Activated naive CD4-positive, alpha-beta T cell treated with anti-CD3 and anti-CD28 coated beads for 36 hours (primary cell): ENCODE results near the gene HBE1. TPM values are rescaled to one million over a fixed set of nuclear protein-coding genes. Genes with fewer than 3 reads are reported as not detected.

Experiments
- CTCF ChIA-PET: fragments of 350-600 bp; sonication (Branson Sonifier 250); formaldehyde crosslinking; loops from one replicate; lab custom pipeline; 2021; ENCODE audit warnings: antibody characterized with exemption; lab: Charles Lee
- DNase-seq: peaks from one replicate; pipeline ENCODE4 v3.0.0-alpha.2; 2020
- H3K27ac Mint-ChIP-seq: one replicate; pipeline ENCODE4 v1.8.0; 2021; ENCODE audit warnings: mild to moderate bottlenecking, mixed read lengths
- H3K27me3 Mint-ChIP-seq: one replicate; pipeline ENCODE4 v1.8.0; 2021; ENCODE audit warnings: low read depth, mixed read lengths
- H3K36me3 Mint-ChIP-seq: one replicate; pipeline ENCODE4 v1.8.0; 2021; ENCODE audit warnings: low read depth, mixed read lengths
- H3K4me1 Mint-ChIP-seq: one replicate; pipeline ENCODE4 v1.8.0; 2021; ENCODE audit warnings: low read depth, mixed read lengths
- H3K4me3 Mint-ChIP-seq: one replicate; pipeline ENCODE4 v1.8.0; 2021; ENCODE audit warnings: mild to moderate bottlenecking, moderate library complexity, mixed read lengths
- H3K9me3 Mint-ChIP-seq: one replicate; pipeline ENCODE4 v1.8.0; 2021; ENCODE audit warnings: mixed read lengths
- intact Hi-C: fragments of 100-400 bp; cut with micrococcal nuclease; formaldehyde crosslinking; loops from one replicate; pipeline ENCODE4 v1.15.1; 2023
- total RNA-seq, 2 experiments: library from RNA; stranded (reverse); gene quantifications; one replicate each; pipeline ENCODE4 v1.2.3, GENCODE V29; 2021

HBE1 gene
- total RNA-seq, 2 experiments from 2014 or later: not detected

DNA sequence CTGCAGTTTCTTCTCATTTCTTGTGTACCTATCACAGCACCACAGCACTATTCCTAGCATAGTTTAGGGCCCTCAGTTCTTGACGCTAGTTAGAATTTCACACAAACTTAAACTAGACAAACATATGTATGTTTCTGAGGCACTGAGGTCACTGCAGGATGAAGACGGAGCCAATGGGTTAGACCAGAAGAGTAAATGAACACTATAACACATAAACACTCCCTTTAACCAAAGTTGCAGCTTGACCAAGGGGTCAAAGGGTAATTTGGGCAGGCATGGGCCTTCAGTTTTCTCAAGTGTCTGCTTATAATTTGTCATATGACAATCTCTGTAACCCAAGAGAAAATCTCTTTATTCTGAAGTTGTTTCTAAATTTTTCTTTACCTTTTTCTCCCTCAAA, 12.9 kb upstream of the HBE1 start:
- CTCF ChIA-PET: interaction anchor here (0.6 kb wide), 2 partner anchors 403 to 1095 kb away, joined by 3 to 4 read pairs; no protein-coding TSS in a partner anchor
- intact Hi-C loops: no loop called here
- no peaks in the 10 kb centered on the region for H3K36me3 Mint-ChIP-seq
- no peaks in the 10 kb centered on the region for H3K27me3 Mint-ChIP-seq
- no peak overlapping the region for H3K27ac Mint-ChIP-seq
- H3K4me3 Mint-ChIP-seq: no peak overlapping the region
- DNase-seq: no peak
- H3K9me3 Mint-ChIP-seq: no peaks in the 10 kb centered on the region
- H3K4me1 Mint-ChIP-seq: no peaks in the 10 kb centered on the region

DNA sequence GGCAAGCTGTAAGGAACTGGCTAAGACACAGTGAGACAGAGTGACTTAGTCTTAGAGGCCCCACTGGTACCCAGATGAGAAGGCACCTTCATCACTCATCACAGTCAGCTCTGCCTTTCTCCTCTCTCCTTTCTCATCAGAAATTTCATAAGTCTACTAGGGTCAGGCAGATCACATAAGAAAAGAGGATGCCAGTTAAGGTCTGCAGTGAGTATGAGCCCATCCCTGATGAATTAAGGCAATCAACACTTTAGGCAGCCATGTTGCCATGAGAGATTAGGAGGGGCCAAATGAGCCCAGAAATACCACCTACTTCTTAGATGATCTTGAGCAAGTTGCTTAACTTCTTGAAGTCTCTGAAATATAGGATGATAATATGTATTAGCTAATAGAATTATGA, 11.9 kb upstream of the HBE1 start:
- intact Hi-C loops: no loop called here

DNA sequence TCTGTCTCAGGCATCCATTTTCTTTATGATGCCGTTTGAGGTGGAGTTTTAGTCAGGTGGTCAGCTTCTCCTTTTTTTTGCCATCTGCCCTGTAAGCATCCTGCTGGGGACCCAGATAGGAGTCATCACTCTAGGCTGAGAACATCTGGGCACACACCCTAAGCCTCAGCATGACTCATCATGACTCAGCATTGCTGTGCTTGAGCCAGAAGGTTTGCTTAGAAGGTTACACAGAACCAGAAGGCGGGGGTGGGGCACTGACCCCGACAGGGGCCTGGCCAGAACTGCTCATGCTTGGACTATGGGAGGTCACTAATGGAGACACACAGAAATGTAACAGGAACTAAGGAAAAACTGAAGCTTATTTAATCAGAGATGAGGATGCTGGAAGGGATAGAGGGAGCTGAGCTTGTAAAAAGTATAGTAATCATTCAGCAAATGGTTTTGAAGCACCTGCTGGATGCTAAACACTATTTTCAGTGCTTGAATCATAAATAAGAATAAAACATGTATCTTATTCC, 10.9 kb upstream of the HBE1 start:
- CTCF ChIA-PET: no interaction called here
- no peaks in the 10 kb centered on the region for H3K27me3 Mint-ChIP-seq
- H3K9me3 Mint-ChIP-seq: no peaks in the 10 kb centered on the region
- no peaks in the 10 kb centered on the region for H3K4me1 Mint-ChIP-seq
- intact Hi-C loops: no loop called here
- no peak overlapping the region for H3K4me3 Mint-ChIP-seq
- H3K27ac Mint-ChIP-seq: no peak overlapping the region
- H3K36me3 Mint-ChIP-seq: no peaks in the 10 kb centered on the region
- DNase-seq: peak; percentile 46

More for the DNA sequence above, 11.9 kb upstream of the HBE1 start:
- Mint-ChIP-seq H3K4me3 (no peak overlapping the region), H3K36me3 (no peaks in the 10 kb centered on the region), H3K4me1 (no peaks in the 10 kb centered on the region), H3K27ac (no peak overlapping the region), H3K27me3 (no peaks in the 10 kb centered on the region), H3K9me3 (no peaks in the 10 kb centered on the region)
- CTCF ChIA-PET: no interaction called here
- no peak for DNase-seq

DNA sequence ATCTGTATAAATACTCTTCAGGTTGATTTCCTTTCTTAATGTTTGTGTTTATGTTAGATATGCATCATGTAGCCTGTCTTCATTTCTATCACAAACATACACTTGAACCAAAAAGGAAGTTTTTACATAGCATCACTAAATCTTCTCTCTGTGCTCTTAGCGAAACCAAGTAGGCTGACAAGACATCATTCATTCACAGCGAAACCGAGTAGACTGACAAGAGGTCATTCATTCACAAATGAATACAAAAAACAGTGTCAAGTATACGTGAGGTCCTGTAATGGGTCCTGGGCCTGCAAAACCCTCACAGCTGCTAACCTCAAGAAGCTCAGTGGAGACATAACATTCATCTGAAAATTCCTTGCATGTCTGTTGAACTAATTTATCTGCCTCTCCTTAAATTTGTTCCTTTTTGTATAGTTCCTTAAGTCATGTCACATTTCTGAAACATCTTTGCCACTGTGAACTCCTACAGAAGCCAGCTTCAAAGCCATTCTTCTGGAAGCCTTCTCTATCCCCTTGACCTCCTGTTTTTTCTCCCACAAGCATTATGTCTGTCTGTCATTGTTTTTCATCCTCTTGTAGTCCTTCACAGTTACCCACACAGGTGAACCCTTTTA, 9.8 kb upstream of the HBE1 start:
- CTCF ChIA-PET: interaction anchor here (0.5 kb wide), 1 partner anchor 772 kb away, joined by 5 read pairs; no protein-coding TSS in a partner anchor

DNA sequence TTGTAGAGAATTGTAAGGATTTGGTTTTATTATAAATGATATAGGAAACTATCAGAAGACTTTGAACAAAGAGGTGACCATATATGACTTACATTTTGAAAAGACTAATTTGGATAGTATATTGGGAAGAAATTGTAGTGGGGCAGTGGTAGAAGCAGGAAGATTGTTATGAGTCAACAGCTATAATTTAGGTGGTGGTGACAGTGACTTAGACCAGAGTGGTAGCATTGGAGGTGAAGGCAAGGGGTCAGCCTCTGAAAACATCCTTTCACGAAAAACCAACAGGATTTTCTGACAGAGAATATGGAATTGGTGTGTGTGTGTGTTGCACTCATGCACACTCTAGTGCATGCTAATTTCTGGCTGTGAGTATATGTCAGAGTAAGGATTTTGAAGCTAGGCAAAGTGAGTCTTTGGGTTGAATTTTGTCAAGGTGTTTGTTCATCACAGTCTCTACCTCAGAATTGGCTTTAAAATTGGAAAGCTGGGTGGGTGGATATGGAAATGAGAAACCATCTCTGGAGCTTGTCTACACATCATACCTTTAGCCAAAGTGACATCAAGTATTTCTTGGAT, 8.2 kb upstream of the HBE1 start:
- Mint-ChIP-seq H3K27ac (no peak overlapping the region), H3K36me3 (no peaks in the 10 kb centered on the region), H3K27me3 (no peaks in the 10 kb centered on the region), H3K9me3 (no peaks in the 10 kb centered on the region), H3K4me1 (no peaks in the 10 kb centered on the region), H3K4me3 (no peak overlapping the region)
- CTCF ChIA-PET: no interaction called here
- no peak for DNase-seq
- intact Hi-C loops: no loop called here

More for the DNA sequence above, 9.8 kb upstream of the HBE1 start:
- H3K4me3 Mint-ChIP-seq: no peak overlapping the region
- H3K4me1 Mint-ChIP-seq: no peaks in the 10 kb centered on the region
- no peaks in the 10 kb centered on the region for H3K36me3 Mint-ChIP-seq
- no peaks in the 10 kb centered on the region for H3K9me3 Mint-ChIP-seq
- H3K27me3 Mint-ChIP-seq: no peaks in the 10 kb centered on the region
- no peak overlapping the region for H3K27ac Mint-ChIP-seq
- no peak for DNase-seq
- intact Hi-C loops: no loop called here

DNA sequence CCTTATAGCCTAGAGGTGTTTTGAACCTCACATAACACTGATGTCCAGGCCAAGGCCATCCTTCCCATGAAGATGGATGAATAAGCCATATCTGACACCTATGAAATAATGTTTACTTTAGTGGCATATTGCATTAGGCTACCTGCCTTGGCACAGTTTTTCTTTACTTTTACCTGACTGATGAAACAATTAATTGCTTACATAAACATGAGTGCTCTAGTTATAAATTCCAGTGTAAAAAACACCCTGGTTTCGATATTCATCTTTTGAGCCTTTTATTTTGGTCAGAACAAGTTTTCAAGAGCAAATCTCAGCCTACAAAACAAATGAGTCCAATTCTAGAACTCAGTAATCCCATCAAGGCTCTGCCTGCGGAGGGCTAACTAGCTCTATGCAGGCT, 7.0 kb upstream of the HBE1 start:
- Mint-ChIP-seq H3K9me3 (no peaks in the 10 kb centered on the region), H3K27ac (no peak overlapping the region)
- intact Hi-C loops: no loop called here

DNA sequence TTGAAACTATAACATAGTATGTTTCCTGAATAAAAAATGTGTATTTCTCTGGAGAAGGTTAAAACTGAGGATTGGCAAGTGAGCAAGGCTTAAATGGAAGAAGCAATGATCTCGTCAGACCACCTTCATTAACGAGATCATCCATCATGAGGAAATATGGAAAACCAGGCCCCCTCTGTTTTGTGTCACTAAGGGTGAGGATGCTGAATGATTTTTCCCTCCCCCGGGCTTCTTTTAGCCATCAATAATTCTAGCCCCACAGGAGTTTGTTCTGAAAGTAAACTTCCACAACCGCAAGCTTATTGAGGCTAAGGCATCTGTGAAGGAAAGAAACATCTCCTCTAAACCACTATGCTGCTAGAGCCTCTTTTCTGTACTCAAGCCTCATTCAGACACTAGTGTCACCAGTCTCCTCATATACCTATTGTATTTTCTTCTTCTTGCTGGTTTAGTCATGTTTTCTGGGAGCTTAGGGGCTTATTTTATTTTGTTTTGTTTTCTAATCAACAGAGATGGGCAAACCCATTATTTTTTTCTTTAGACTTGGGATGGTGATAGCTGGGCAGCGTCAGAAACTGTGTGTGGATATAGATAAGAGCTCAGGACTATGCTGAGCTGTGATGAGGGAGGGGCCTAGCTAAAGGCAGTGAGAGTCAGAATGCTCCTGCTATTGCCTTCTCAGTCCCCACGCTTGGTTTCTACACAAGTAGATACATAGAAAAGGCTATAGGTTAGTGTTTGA, 5.8 kb upstream of the HBE1 start:
- Mint-ChIP-seq H3K4me1 (no peaks in the 10 kb centered on the region), H3K27ac (no peak overlapping the region), H3K9me3 (no peaks in the 10 kb centered on the region), H3K27me3 (peaks cover 2% of the 10 kb centered on the region), H3K4me3 (no peak overlapping the region), H3K36me3 (no peaks in the 10 kb centered on the region)
- no peak for DNase-seq
- intact Hi-C loops: no loop called here
- CTCF ChIA-PET: no interaction called here

More for the DNA sequence above, 7.0 kb upstream of the HBE1 start:
- no peak for DNase-seq
- H3K27me3 Mint-ChIP-seq: no peaks in the 10 kb centered on the region
- H3K4me3 Mint-ChIP-seq: no peak overlapping the region
- H3K36me3 Mint-ChIP-seq: no peaks in the 10 kb centered on the region
- CTCF ChIA-PET: interaction anchor here (1.2 kb wide), 1 partner anchor 106 kb away, joined by 3 read pairs; no protein-coding TSS in a partner anchor
- no peaks in the 10 kb centered on the region for H3K4me1 Mint-ChIP-seq

DNA sequence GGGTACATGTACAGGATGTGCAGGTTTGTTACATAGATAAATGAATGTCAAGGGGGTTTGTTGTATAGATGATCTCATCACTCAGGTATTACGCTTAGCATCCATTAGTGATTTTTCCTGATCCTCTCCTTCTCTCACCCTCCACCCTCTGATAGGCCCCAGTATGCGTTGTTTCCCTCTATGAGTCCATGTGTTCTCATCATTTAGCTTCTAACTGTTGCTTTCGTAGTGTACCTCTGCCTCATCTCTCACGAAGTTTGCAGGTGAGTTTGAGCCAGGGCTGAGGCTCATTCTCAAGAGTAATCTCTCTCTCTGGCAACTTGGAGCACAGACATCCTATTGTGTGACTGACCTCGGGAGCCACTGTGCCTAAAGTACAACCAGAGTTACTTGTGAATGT, 4.7 kb upstream of the HBE1 start:
- H3K9me3 Mint-ChIP-seq: no peaks in the 10 kb centered on the region
- no peaks in the 10 kb centered on the region for H3K36me3 Mint-ChIP-seq
- intact Hi-C loops: no loop called here
- CTCF ChIA-PET: no interaction called here
- H3K27ac Mint-ChIP-seq: no peak overlapping the region
- H3K4me3 Mint-ChIP-seq: no peak overlapping the region
- H3K4me1 Mint-ChIP-seq: no peaks in the 10 kb centered on the region
- H3K27me3 Mint-ChIP-seq: peaks cover 2% of the 10 kb centered on the region
- DNase-seq: no peak

DNA sequence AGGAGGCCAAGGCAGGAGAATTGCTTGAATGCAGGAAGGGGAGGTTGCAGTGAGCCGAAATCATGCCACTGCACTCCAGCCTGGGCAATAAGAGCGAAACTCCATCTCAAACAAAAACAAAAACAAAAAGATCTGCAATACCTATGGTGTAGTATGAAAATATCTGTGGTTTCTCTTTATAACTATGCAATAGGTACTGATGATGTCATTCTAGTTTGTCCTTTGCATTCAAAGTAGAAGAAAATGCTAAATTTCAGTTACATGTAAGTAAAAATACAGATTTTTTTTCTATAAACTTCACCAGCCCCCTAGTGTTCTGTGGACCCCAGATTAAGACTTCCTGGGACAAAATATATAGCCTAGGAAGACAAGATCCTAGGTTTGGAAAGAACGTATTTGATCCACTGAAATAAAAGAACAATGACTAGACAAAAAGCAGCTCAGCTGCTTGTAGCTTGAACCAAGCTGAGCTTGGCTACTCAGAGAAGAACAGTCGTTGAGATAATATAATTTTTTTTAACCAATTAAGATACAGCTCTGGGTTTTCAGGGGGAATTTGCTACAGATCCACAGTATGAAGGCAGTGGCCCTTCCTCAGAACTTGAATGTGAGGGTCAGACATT, 2.8 kb upstream of the HBE1 start:
- H3K36me3 Mint-ChIP-seq: no peaks in the 10 kb centered on the region
- CTCF ChIA-PET: no interaction called here
- DNase-seq: no peak
- peaks cover 2% of the 10 kb centered on the region for H3K27me3 Mint-ChIP-seq
- H3K4me1 Mint-ChIP-seq: no peaks in the 10 kb centered on the region
- H3K4me3 Mint-ChIP-seq: no peak overlapping the region
- no peaks in the 10 kb centered on the region for H3K9me3 Mint-ChIP-seq
- intact Hi-C loops: no loop called here
- H3K27ac Mint-ChIP-seq: no peak overlapping the region

DNA sequence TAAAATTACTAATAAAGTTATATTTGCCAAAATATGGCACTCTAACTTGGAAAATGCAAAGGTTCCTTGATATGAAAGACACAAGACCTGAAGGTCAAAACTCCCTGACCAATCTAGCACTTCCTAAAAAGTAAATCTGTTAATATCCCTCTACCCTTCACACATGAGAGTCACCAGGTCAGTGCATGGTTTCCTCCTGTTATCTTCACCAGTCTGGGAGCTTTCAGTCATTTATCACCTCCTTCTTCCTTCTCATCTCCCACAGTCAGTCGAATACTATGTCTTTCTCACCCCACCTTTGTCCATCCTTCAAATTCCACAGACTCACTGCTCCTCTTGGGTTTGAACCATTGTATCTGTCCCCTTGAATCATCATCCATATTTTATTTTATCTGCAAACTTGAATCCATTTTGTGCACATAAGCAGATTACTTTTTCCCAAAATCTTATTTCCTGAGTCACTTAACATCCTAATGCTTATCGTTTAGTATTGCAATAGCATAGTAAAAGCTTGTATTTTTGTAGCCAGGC, 2.6 kb downstream of the HBE1 start:
- DNase-seq: no peak
- no peak overlapping the region for H3K27ac Mint-ChIP-seq
- H3K9me3 Mint-ChIP-seq: no peaks in the 10 kb centered on the region
- CTCF ChIA-PET: no interaction called here
- peaks cover 2% of the 10 kb centered on the region for H3K27me3 Mint-ChIP-seq
- intact Hi-C loops: no loop called here
- no peaks in the 10 kb centered on the region for H3K4me1 Mint-ChIP-seq
- H3K4me3 Mint-ChIP-seq: no peak overlapping the region
- H3K36me3 Mint-ChIP-seq: no peaks in the 10 kb centered on the region

DNA sequence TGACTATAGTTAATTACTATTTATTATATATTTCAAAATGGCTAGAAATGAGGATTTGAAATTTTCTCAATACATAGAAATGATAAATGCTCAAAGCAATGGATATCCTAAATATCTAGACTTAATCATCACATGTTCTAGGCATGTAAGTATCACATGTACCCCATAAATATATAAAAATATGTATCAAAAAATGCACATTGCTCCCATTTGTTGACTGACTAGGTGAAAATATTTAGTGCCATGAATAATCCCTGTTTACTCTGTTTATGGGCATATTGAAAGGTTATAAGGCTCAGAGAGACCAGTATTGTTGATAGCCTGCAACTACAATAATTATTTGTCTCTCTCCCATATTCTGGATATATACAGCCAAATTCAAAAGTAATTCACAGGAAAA, 3.1 kb downstream of the HBE1 start:
- intact Hi-C loops: no loop called here
- no peak overlapping the region for H3K27ac Mint-ChIP-seq
- H3K4me1 Mint-ChIP-seq: no peaks in the 10 kb centered on the region
- CTCF ChIA-PET: no interaction called here
- no peaks in the 10 kb centered on the region for H3K9me3 Mint-ChIP-seq
- H3K27me3 Mint-ChIP-seq: peaks cover 2% of the 10 kb centered on the region
- no peak overlapping the region for H3K4me3 Mint-ChIP-seq
- no peaks in the 10 kb centered on the region for H3K36me3 Mint-ChIP-seq
- no peak for DNase-seq

DNA sequence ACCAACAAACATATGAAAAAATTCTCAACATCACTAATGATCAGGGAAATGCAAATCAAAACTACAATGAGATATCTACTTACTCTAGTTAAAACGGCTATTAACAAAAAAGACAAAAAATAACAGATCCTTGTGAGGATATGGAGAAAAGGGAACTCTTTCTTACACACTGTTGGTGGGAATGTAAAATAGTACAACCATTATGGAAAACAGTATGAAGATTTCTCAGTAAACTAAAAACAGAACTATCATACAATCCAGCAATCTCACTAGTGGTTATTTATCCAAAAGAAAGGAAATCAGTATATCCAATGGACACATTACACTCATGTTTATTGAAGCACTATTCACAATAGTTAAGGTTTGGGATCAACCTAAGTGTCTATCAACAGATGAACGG, 3.9 kb downstream of the HBE1 start:
- DNase-seq: no peak
- Mint-ChIP-seq H3K36me3 (no peaks in the 10 kb centered on the region), H3K4me1 (no peaks in the 10 kb centered on the region), H3K9me3 (no peaks in the 10 kb centered on the region), H3K27me3 (peaks cover 3% of the 10 kb centered on the region), H3K27ac (no peak overlapping the region), H3K4me3 (no peak overlapping the region)
- CTCF ChIA-PET: no interaction called here
- intact Hi-C loops: no loop called here
